HG03139 (cell line): ENCODE results near the gene SHFL.

Experiments used
- ATAC-seq: cut with Tn5 transposase; IDR thresholded peaks from one replicate; pipeline ENCODE4 v1.9.1; 2021; ENCODE audit not compliant: unreplicated experiment

Gene SHFL

DNA sequence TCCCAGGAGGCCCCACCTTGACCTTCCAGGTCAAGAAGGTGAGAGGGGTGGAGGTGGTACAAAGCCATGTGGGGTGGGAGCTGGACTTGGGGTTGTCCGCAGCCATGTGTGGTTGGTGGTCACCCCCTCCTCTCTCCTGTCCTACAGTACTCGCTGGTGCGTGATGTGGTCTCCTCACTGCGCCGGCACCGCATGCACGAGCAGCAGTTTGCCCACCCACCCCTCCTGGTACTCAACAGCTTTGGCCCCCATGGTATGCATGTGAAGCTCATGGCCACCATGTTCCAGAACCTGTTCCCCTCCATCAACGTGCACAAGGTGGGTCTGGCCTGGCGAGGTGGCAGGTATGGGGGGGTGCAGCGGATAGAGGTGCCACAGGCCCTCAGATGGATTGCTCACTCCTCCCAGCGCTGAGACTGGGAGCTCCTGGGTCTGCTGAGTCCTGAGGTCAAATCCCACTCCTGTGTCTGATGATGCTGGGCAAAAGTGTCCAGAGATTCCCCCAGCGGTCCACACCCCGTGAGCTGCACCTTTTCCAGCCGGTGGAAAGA lies 21.8 kb downstream of the SHFL start:
- ATAC-seq = no peak

- ATAC-seq = no peak
These were observed 23.4 kb downstream of the SHFL start for GRCh38 chr19:10109528-10109927.

DNA sequence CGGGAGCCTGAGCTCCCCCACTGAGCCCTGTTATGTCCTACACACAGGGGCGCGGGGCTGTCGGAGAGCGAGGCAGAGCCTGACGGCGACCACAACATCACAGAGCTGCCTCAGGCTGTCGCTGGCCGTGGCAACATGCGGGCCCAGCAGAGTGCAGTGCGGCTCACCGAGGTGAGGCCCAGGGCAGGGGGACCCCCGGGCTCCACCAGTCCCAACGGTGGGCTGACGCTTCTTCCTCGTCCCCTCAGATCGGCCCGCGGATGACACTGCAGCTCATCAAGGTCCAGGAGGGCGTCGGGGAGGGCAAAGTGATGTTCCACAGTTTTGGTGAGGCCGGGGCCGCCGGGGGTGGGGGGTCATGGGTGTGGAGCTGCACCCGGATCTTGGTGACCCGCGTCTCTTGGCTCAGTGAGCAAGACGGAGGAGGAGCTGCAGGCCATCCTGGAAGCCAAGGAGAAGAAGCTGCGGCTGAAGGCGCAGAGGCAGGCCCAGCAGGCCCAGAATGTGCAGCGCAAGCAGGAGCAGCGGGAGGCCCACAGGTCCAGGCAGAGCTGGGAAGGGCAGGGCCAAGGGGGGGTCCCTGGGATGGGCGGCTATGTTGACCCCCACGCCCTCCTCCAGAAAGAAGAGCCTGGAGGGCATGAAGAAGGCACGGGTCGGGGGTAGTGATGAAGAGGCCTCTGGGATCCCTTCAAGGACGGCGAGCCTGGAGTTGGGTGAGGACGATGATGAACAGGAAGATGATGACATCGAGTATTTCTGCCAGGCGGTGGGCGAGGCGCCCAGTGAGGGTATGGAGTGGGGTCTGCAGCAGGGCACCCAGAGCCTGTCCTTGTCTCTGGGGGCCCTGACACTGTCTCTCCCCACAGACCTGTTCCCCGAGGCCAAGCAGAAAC lies 24.2 kb downstream of the SHFL start:
- no peak for ATAC-seq

- ATAC-seq = no peak
These were observed 24.8 kb downstream of the SHFL start for GRCh38 chr19:10110972-10111317.

- no peak for ATAC-seq
These were observed 25.3 kb downstream of the SHFL start, which contains the start of gene P2RY11 for GRCh38 chr19:10111405-10111811. P2RY11 (plus strand) TSS chr19:10111693; CDS start chr19:10111722, 29 bp downstream.

- no peak for ATAC-seq
These were observed 26.1 kb downstream of the SHFL start for GRCh38 chr19:10112037-10112761.

GRCh38 chr19:10112895-10113591 lies 26.9 kb downstream of the SHFL start:
- no peak for ATAC-seq

- no peak for ATAC-seq
These were observed 27.5 kb downstream of the SHFL start for GRCh38 chr19:10113592-10113963.

GRCh38 chr19:10113964-10114650 lies 28.0 kb downstream of the SHFL start:
- no peak for ATAC-seq

DNA sequence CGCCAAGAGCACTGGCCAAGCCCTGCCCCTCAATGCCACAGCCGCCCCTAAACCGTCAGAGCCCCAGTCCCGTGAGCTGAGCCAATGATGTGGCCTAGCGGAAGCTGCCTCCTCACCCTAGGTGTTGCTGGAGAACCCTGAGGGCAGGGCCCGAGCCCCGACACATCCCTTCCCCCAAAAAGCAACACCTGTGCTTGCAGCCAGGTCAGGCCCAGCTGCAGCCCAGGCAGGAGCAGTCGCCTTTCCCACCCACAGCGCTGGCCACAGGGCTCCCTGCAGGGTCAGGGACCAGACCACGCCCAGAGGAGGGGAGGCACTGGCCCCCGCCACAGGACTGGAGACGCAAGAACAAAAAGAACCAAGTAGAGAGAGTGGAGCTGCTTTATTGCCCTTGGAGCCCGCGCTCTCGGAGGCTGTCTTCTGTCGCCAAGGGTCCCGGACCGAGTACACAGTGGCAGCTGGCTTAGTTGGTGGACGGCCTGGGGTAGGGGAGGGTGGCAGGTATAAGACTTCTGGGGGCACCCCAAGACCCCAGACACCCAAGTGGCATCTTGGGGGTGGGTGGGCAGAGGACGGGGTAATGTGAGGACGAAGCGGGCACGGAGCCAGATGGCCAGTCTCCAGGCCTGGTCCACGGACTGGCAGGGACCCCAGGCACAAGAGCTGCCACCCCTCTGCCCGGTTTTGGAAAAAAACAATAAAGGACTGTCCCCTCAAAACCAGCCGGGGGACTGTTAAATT lies 28.7 kb downstream of the SHFL start:
- ATAC-seq = no peak

DNA sequence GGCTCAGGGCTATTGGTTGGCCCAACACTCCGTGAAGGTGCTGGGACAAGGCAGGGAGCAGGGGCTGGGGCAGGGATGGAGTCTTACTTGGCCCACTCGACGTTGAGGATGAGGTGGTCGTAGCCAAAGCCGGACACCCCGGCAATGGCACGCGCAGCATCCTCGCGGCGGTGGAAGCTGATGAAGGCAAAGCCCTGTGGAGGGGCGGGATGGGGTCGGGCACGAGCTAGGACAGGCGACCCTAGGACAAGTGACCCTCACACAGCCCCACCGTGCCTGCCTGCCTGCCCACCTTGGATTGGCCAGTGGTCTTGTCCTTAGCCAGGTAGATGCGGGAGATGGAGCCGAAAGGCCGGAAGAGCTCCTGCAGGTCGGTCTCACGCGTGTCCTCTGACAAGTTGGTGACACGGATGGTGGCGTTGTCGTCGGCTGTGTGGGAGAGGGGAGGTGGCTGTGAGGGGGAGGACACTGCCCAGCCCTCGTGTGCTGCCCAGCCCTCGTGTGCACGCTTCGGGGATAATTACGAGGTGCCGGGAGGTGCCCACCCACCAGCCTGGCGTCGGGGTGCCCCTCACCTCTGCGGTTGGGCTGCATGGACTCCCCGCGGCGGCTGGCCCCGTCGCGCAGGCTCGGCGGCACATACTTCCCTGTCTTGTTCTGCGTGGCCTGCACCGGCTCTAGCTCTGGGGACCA lies 29.4 kb downstream of the SHFL start:
- ATAC-seq = no peak

GRCh38 chr19:10116085-10116865 lies 30.2 kb downstream of the SHFL start:
- no peak for ATAC-seq

DNA sequence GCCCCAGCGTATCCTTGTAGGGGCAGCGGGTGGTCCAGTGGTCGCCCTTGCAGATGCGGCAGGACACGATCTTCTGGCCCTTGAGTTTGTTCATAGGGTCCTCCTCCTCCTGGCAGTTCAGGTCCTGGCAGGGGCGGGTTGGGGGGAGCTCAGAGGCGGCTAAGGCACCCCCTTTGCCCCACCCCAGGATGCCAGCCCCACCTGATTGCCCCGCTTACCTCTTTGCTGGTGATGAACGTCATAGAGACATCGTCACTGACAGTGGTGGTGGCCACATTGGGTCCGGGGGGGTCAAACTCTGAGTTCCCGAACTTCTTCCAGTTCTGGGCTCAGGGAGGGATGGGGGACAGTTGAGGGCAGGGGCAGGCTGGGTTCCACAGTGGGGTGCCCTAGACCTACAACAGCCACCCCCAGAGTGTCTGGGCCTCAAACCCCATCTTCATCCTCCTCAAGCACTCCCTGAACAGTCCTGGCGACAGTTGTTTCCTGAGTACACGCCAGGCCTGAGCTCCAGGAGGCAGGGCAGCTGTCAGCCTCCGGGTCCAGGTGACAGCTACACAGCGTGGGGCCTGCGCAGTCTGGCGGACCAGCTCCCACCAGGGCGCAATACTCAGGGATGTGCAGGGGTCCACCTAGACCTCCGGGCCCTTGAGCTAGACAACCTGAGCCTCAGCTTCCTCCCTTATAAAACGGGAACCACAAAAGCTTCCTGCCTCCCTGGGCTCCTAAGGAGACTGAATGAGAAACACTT lies 30.9 kb downstream of the SHFL start:
- ATAC-seq = no peak

DNA sequence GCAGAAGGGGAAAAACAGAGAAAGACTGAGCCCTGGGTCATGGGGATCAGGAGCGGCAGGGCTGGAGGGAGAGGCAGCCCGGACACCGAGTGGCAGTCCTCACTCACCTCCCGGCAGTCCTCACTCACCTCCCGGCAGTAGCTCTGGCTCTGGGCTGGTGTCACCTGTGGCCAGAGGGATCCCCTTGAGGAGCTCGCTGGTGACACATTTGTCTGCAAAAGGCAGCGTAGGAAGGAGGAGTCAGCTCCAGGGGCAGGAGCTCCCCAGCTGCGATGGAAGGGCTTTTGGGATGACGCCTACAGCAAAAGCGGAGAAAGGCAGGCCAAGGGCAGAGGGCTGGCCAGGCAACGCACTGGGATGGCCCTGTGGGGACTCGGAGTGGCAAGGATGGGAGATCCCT lies 32.8 kb downstream of the SHFL start:
- ATAC-seq = no peak

DNA sequence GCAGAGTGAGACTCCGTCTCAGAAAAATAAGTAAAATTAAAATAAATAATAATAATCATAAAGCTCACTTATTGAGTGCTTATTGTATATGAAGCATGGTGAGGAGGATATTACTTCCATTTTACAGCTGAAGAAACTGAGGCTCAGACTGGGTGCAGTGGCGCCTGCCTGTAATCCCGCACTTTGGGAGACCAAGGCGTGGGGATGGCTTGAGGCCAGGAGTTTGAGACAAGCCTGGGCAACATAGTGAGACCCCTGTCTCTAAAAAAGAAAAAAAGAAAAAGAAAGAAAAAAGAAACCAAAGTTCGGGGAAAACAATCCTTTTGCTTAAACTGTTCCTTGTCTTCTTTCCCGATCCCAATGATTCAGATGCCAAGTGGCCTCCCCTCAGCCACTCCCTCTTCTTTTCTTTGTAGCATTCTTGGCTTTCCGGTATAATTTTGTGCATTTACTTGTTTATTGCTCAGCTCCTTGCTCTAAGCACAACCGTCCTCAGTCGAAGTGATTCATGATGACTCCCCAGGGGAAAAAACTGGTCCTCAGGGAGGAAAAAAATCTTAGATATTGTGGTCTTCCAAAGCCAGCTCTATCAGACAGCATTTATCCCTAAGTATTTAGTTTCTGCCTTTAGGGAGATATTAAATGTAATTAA lies 34.5 kb downstream of the SHFL start:
- no peak for ATAC-seq

- no peak for ATAC-seq
These were observed 35.9 kb downstream of the SHFL start for GRCh38 chr19:10122045-10122444.

- ATAC-seq = no peak
These were observed 38.3 kb downstream of the SHFL start for GRCh38 chr19:10124429-10124828.

DNA sequence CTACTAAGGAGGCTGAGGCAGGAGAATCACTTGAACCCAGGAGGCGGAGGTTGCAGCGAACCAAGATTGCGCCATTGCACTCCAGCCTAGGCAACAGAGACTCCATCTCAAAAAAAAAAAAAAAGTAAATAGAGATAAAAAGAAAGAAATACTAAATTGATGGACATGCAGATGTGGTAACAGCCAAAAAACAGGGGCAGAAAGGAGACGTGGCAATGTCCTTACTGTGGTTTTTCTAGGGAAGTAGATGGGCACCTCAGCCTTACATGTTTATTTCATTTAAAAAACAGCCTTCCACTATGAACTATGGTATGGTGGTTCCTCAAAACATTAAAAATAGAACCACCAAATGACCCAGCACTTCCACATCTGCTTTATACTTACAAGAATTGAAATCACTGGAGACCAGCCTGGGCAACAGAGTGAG lies 40.1 kb downstream of the SHFL start:
- ATAC-seq = no peak
